Lower lobe of right lung (tissue), 2 donors: Measurements from ENCODE around the gene PPP6R3. TPM values are rescaled to one million over a fixed set of nuclear protein-coding genes. Genes with fewer than 3 reads are reported as not detected.

Experiments used
- ATAC-seq, 2 donors: fragments of 200-7000 bp; cut with Tn5 transposase; one replicate each; pipeline ENCODE4 v1.9.1; 2020 to 2022; ENCODE audit warnings: mild to moderate bottlenecking in 2 of 2, moderate library complexity in 2 of 2
- DNase-seq: peaks from one replicate; pipeline ENCODE4 v3.0.0-alpha.2; 2020
- H3K27ac ChIP-seq: fragments of 200-600 bp; one replicate; pipeline ENCODE4 v1.8.0; 2022
- H3K27me3 ChIP-seq: fragments of 200-600 bp; one replicate; pipeline ENCODE4 v1.8.0; 2022; ENCODE audit warnings: low read depth
- H3K36me3 ChIP-seq: fragments of 200-600 bp; one replicate; pipeline ENCODE4 v1.8.0; 2022; ENCODE audit warnings: mild to moderate bottlenecking
- H3K4me1 ChIP-seq: fragments of 200-600 bp; one replicate; pipeline ENCODE4 v1.8.0; 2022
- H3K4me3 ChIP-seq: fragments of 200-600 bp; one replicate; pipeline ENCODE4 v1.8.0; 2022; ENCODE audit warnings: mild to moderate bottlenecking
- H3K9me3 ChIP-seq: fragments of 200-600 bp; one replicate; pipeline ENCODE4 v1.8.0; 2022
- intact Hi-C: fragments of 100-400 bp; cut with DNase I; formaldehyde crosslinking; loops from one replicate; pipeline ENCODE4 v1.11.0; 2022
- total RNA-seq: library from RNA; stranded (reverse); fragmentation: NEBNext Ultra II Directional; extraction: Animal tissue kit (Norgen Biotek cat#: 25700); gene quantifications from one replicate; pipeline ENCODE4 v1.2.1, GENCODE V29; 2021
- TF ChIP-seq, protein P1 (sequence below): fragments of 200-600 bp; IDR thresholded peaks from one replicate; pipeline ENCODE4 v1.8.0; 2022; ENCODE audit warnings: antibody characterized with exemption, mild to moderate bottlenecking
- donor health status: DM: no; HTN: yes; CAD: no; lungs with severe emphysema.

Gene PPP6R3
- total RNA-seq, 1 donor from 2014 or later = 98.0 TPM

DNA sequence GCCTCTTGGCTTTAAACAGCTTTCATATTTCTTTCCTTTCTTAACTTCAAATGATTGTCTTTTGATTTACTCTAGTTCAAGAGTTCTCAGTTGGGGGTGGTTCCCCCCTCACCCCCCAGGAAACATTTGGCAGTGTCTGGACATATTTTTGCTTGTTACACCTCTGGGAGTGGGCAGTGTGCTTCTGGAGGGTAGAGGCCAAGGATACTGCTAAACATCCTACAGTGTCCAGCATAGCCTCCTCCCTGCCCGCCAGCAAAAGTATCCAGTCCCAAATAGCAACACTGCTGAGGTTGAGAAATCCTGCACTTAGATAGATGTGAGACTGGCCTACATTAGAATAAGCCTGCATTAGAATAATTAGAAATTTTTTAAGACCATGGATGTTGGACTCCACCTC, 3.2 kb downstream of the PPP6R3 start:
- H3K4me1 ChIP-seq = peaks cover 76% of the 10 kb centered on the region
- H3K27ac ChIP-seq = no peak overlapping the region
- H3K9me3 ChIP-seq = no peaks in the 10 kb centered on the region
- no peak for ATAC-seq
- TF ChIP-seq, protein P1, sequence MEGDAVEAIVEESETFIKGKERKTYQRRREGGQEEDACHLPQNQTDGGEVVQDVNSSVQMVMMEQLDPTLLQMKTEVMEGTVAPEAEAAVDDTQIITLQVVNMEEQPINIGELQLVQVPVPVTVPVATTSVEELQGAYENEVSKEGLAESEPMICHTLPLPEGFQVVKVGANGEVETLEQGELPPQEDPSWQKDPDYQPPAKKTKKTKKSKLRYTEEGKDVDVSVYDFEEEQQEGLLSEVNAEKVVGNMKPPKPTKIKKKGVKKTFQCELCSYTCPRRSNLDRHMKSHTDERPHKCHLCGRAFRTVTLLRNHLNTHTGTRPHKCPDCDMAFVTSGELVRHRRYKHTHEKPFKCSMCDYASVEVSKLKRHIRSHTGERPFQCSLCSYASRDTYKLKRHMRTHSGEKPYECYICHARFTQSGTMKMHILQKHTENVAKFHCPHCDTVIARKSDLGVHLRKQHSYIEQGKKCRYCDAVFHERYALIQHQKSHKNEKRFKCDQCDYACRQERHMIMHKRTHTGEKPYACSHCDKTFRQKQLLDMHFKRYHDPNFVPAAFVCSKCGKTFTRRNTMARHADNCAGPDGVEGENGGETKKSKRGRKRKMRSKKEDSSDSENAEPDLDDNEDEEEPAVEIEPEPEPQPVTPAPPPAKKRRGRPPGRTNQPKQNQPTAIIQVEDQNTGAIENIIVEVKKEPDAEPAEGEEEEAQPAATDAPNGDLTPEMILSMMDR = no peak
- no peaks in the 10 kb centered on the region for H3K36me3 ChIP-seq
- no peak for DNase-seq
- H3K4me3 ChIP-seq = no peak overlapping the region
- intact Hi-C loops = no loop called here
- H3K27me3 ChIP-seq = no peaks in the 10 kb centered on the region

DNA sequence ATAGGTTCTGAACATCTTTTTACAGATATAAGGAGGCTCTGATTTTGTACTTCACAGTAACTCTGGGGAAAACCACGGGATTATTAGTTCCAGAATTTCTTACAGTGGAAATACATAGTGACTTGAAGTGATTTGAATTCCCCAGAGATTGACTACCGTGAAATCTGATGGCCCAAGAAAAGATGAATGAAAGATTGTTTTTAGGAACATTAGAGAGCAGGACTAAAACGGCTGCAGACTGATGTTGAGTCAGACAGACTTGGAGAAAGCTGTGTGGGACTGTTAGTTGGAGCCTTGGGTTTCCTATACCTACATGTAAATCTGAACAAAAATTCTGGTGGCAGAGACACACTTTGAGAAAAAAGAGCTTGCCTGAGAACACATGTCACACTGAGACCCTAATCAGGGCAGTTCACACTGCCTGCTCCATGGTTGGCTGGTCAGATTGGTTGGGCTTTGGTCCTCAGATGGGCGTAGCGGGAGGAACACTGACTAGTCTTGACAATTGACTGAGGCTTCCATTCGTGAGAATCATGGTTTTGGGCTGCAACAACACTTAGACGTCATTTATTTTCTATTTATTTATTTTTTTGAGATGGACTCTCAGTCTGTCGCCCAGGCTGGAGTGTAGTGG, 6.8 kb downstream of the PPP6R3 start:
- TF ChIP-seq, protein P1 = no peak
- DNase-seq (no peak), ATAC-seq (no peak)
- Histone ChIP-seq H3K4me1 (peaks cover 97% of the 10 kb centered on the region), H3K36me3 (peaks cover 6% of the 10 kb centered on the region), H3K4me3 (no peak overlapping the region), H3K27me3 (no peaks in the 10 kb centered on the region), H3K27ac (no peak overlapping the region), H3K9me3 (no peaks in the 10 kb centered on the region)
- intact Hi-C loops = no loop called here

DNA sequence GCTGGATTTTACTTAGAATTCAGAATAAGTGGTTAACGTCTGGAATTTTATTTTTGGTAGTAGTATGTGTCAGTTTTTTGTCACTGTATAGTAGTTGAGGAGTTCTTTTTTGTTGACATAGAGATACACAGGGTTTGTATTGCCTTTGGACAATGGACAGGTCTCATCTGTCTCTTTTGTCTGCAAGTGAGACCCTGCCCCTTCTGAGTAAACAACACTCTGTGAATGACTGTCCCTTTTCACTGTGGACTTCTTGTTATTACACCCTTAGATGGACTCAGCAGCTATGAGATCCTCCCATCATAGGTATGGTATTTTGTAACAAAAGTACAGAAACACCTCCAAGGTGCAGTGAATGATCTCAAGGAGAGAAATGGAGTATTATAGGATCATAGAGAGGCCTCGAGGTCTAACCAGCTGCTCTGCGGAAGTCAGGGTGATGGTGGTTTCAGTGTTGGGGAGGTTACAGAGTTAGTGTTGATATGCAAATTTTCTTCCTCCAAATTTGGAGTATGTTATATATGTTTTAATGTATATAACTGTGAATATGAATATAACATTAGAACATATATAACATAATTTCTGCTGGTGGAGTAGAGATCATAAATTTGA, 7.8 kb downstream of the PPP6R3 start:
- H3K27me3 ChIP-seq = no peaks in the 10 kb centered on the region
- H3K4me1 ChIP-seq = peaks cover 96% of the 10 kb centered on the region
- no peak overlapping the region for H3K4me3 ChIP-seq
- H3K36me3 ChIP-seq = peaks cover 6% of the 10 kb centered on the region
- no peaks in the 10 kb centered on the region for H3K9me3 ChIP-seq
- intact Hi-C loops = no loop called here
- H3K27ac ChIP-seq = no peak overlapping the region
- TF ChIP-seq, protein P1 = no peak
- DNase-seq = no peak
- ATAC-seq = no peak

DNA sequence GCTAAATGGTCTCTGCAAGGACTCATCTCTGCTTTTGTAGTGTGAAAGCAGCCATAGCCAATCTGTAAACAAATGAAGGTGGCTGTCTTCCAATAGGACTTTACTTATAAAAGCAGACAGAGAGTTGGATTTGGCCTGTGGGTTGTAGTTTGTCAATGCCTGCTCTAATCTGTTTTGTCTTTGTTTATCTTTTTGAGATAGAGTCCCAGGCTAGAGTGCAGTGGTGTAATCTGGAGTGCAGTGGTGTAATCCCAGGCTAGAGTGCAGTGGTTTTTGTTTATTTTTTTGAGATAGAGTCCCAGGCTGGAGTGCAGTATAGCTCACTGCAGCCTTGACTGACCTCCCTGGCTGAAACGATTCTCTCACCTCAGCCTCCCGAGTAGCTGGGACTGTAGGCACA, 8.6 kb downstream of the PPP6R3 start:
- Histone ChIP-seq H3K36me3 (peaks cover 6% of the 10 kb centered on the region), H3K27ac (no peak overlapping the region), H3K27me3 (no peaks in the 10 kb centered on the region), H3K4me1 (peaks cover 96% of the 10 kb centered on the region), H3K4me3 (no peak overlapping the region), H3K9me3 (no peaks in the 10 kb centered on the region)
- peak; percentile 31 to 58 for ATAC-seq
- TF ChIP-seq, protein P1 = no peak
- intact Hi-C loops = no loop called here
- no peak for DNase-seq

DNA sequence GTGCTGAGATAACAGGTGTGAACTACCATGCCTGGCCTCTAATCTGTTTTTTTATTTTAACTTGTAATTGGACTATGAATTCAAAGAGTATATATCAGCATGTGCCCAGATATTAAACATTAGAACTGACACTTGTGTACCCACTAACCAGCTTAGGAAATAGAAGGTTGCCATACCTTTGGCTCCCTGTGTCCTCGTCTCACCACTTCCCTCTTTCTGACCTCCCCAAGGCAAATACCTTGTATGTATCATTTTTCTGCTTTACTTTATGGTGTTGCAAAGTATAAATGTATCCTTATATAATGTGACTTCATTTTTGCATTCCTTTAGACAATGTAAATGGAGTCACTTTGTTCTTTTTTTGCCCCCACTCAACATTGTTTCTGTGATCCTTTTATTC, 9.1 kb downstream of the PPP6R3 start:
- Histone ChIP-seq H3K4me3 (no peak overlapping the region), H3K27ac (no peak overlapping the region), H3K4me1 (peaks cover 96% of the 10 kb centered on the region), H3K9me3 (no peaks in the 10 kb centered on the region), H3K36me3 (peaks cover 6% of the 10 kb centered on the region), H3K27me3 (no peaks in the 10 kb centered on the region)
- TF ChIP-seq, protein P1 = no peak
- intact Hi-C loops = no loop called here
- ATAC-seq (no peak), DNase-seq (no peak)
